Measurements from ENCODE around the gene B4GALT6.

Gene B4GALT6

DNA sequence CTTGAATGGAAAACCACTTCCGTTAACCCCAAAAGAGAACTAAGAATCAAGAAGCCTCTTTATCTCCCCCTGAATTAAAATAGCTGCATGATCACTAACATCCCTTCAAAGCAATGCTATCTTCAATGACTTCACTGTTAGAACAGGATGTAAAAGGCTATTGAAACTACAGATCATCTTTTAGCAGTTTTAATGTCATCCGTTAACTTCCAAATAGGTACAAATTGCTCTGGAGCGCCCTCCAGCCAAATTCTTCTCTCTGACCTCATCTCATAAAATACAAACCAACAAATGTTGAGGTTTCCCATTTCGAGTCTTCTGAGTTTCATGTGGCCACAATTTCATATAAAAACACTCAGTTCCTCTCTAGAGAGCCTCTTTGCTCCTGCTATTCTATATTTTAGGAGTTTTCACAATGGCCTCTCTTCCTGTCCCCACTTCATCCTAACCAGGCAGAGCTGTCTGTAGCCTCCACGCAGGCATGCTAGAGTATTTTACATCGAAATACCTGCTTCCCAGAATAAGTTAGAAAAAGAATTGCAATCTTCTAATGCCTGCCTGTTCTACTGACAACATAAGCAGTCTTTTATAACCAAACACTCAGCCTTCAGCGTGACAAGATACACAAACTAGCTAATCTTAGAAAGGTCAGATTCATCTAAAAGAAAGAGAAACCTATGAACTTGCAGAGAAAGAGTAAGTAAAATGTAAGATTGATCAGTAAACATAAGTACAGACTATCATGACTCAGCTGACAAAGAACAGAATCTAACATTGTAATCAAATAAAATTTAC is 37.9 kb downstream of the B4GALT6 start:
- peaks cover 4% of the 10 kb centered on the region for H3K36me3 ChIP-seq (ENCODE audit: insufficient read depth, insufficient read length, low read length)
- H3K4me1 ChIP-seq (ENCODE audit: insufficient read depth, insufficient read length): peaks cover 2% of the 10 kb centered on the region
- no peaks in the 10 kb centered on the region for H3K9me3 ChIP-seq (ENCODE audit: insufficient read depth, low read length)
- DNase-seq (ENCODE audit: low read depth, low spot score): no peak
- H3K9ac ChIP-seq (ENCODE audit: insufficient read length, low read depth): no peak overlapping the region
- no peak overlapping the region for H3K4me3 ChIP-seq (ENCODE audit: insufficient read length, low read depth)
- H3K27me3 ChIP-seq (ENCODE audit: insufficient read depth, insufficient read length): no peaks in the 10 kb centered on the region
- TF ChIP-seq ZNF274 (IDR thresholded peaks at IDR 0.05; ENCODE audit: low read depth, low read length) (no peak), YY1 (IDR thresholded peaks at IDR 0.05; ENCODE audit: insufficient read depth, insufficient read length) (no peak), SUZ12 (IDR thresholded peaks at IDR 0.05; ENCODE audit: extremely low read depth, insufficient read depth, insufficient read length) (no peak)

DNA sequence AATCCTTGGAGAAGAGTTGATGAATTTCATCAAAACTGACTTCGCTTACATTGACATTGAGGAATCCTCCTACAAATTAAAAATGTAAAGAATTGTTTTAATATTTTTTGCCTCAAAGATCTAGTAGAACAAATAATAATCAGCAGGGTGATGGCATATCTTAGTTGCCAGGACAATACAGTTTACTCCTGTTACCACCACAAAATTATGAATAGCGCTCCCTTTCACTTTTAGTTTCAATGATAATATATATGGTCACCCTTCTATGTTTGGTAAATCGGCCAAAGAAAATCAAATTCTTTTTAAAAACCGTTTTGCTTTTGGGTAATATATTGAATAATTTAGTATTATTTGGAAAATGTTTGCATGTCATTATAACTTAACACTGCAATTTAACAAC is 39.0 kb downstream of the B4GALT6 start:
- H3K9me3 ChIP-seq (ENCODE audit: insufficient read depth, low read length): no peaks in the 10 kb centered on the region
- H3K9ac ChIP-seq (ENCODE audit: insufficient read length, low read depth): no peak overlapping the region
- DNase-seq (ENCODE audit: low read depth, low spot score): no peak
- H3K4me3 ChIP-seq (ENCODE audit: insufficient read length, low read depth): no peak overlapping the region
- TF ChIP-seq ZNF274 (IDR thresholded peaks at IDR 0.05; ENCODE audit: low read depth, low read length): no peak
- TF ChIP-seq YY1 (IDR thresholded peaks at IDR 0.05; ENCODE audit: insufficient read depth, insufficient read length): no peak
- TF ChIP-seq SUZ12 (IDR thresholded peaks at IDR 0.05; ENCODE audit: extremely low read depth, insufficient read depth, insufficient read length): no peak
- H3K4me1 ChIP-seq (ENCODE audit: insufficient read depth, insufficient read length): peaks cover 2% of the 10 kb centered on the region
- peaks cover 4% of the 10 kb centered on the region for H3K36me3 ChIP-seq (ENCODE audit: insufficient read depth, insufficient read length, low read length)
- H3K27me3 ChIP-seq (ENCODE audit: insufficient read depth, insufficient read length): no peaks in the 10 kb centered on the region

DNA sequence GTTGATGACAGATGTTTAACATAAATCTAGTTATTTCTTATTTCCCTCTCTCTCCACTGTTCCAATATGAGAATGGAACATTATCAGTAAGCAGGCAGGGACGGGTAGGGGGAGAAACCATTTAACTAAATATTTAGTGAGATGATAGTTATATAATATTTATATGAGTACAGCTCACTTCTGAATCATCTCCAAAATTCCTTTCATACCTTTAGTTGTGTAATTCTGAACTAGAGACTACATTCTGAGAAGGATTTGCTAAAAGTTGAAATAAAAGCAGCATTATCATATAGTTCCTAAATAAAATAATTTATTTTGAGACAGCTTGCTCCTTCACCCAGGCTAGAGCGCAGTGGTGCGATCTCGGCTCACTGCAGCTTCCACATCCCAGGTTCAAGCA is 41.4 kb downstream of the B4GALT6 start:
- H3K36me3 ChIP-seq (ENCODE audit: insufficient read depth, insufficient read length, low read length): peaks cover 4% of the 10 kb centered on the region
- H3K4me3 ChIP-seq (ENCODE audit: insufficient read length, low read depth): no peak overlapping the region
- TF ChIP-seq SUZ12 (IDR thresholded peaks at IDR 0.05; ENCODE audit: extremely low read depth, insufficient read depth, insufficient read length): no peak
- TF ChIP-seq ZNF274 (IDR thresholded peaks at IDR 0.05; ENCODE audit: low read depth, low read length): no peak
- TF ChIP-seq YY1 (IDR thresholded peaks at IDR 0.05; ENCODE audit: insufficient read depth, insufficient read length): no peak
- no peaks in the 10 kb centered on the region for H3K9me3 ChIP-seq (ENCODE audit: insufficient read depth, low read length)
- no peak overlapping the region for H3K9ac ChIP-seq (ENCODE audit: insufficient read length, low read depth)
- DNase-seq (ENCODE audit: low read depth, low spot score): no peak
- no peaks in the 10 kb centered on the region for H3K27me3 ChIP-seq (ENCODE audit: insufficient read depth, insufficient read length)
- peaks cover 2% of the 10 kb centered on the region for H3K4me1 ChIP-seq (ENCODE audit: insufficient read depth, insufficient read length)

DNA sequence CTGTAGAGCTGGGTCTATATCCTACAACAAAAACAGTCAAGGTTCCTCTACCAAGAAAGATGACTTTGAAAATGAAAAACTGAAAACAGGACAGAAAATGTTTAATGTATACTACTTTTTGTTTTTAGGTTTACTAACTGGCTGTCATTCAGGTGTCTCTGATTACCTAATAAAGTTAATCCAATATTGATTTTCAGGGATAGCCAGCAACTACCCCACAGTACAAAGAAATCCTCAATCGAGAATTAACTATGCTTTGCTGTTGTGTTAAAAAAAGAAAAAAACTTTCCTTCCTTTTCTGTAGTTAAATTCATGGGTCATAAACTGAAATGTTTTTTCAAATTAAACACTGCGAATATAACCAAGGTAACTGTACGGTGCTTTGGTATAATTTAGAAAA is 46.9 kb downstream of the B4GALT6 start:
- H3K36me3 ChIP-seq (ENCODE audit: insufficient read depth, insufficient read length, low read length): no peaks in the 10 kb centered on the region
- H3K4me3 ChIP-seq (ENCODE audit: insufficient read length, low read depth): no peak overlapping the region
- TF ChIP-seq SUZ12 (IDR thresholded peaks at IDR 0.05; ENCODE audit: extremely low read depth, insufficient read depth, insufficient read length): no peak
- TF ChIP-seq YY1 (IDR thresholded peaks at IDR 0.05; ENCODE audit: insufficient read depth, insufficient read length): no peak
- no peak for TF ChIP-seq ZNF274 (IDR thresholded peaks at IDR 0.05; ENCODE audit: low read depth, low read length)
- H3K9me3 ChIP-seq (ENCODE audit: insufficient read depth, low read length): no peaks in the 10 kb centered on the region
- H3K9ac ChIP-seq (ENCODE audit: insufficient read length, low read depth): no peak overlapping the region
- no peaks in the 10 kb centered on the region for H3K27me3 ChIP-seq (ENCODE audit: insufficient read depth, insufficient read length)
- DNase-seq (ENCODE audit: low read depth, low spot score): no peak
- no peaks in the 10 kb centered on the region for H3K4me1 ChIP-seq (ENCODE audit: insufficient read depth, insufficient read length)

DNA sequence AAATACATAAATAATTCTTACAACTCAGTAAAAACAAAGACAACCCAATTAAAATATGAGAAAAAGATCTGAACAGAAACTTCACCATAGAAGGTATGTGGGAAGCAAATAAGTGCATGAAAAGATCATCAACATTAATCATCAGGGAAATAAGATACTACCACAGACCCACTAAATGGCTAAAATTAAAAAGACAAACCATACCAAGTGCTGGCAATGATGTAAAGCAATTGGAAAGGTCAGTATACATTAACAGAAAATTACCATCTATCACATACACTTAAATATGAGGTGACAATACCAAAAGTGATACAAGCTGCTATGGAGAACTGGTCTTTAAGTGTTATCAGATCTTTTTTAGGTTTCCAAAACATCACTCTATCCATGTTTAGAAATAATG is 48.0 kb downstream of the B4GALT6 start:
- no peak for DNase-seq (ENCODE audit: low read depth, low spot score)
- no peak for TF ChIP-seq SUZ12 (IDR thresholded peaks at IDR 0.05; ENCODE audit: extremely low read depth, insufficient read depth, insufficient read length)
- TF ChIP-seq ZNF274 (IDR thresholded peaks at IDR 0.05; ENCODE audit: low read depth, low read length): no peak
- TF ChIP-seq YY1 (IDR thresholded peaks at IDR 0.05; ENCODE audit: insufficient read depth, insufficient read length): no peak

DNA sequence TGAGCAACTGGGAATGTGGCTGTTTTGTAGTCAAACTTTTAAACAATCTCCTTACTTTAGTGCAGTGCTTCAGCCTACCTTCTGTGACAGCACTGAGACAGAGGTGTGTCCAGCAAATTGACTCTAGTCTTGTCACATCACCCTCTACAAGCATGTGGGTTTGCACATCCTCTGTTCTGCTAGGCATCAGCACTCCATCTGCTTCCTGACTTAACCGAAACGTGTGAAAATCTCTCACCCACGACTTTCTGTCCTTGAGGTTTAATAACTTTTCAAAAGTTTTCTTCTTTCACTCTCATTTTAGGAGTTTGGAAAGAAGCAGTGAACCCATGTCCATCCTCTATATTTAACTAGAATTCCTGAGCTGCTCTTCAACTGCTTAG is 50.1 kb downstream of the B4GALT6 start:
- H3K27me3 ChIP-seq (ENCODE audit: insufficient read depth, insufficient read length): no peaks in the 10 kb centered on the region
- no peaks in the 10 kb centered on the region for H3K9me3 ChIP-seq (ENCODE audit: insufficient read depth, low read length)
- H3K4me3 ChIP-seq (ENCODE audit: insufficient read length, low read depth): no peak overlapping the region
- no peaks in the 10 kb centered on the region for H3K4me1 ChIP-seq (ENCODE audit: insufficient read depth, insufficient read length)
- H3K9ac ChIP-seq (ENCODE audit: insufficient read length, low read depth): no peak overlapping the region
- H3K36me3 ChIP-seq (ENCODE audit: insufficient read depth, insufficient read length, low read length): no peaks in the 10 kb centered on the region
- DNase-seq (ENCODE audit: low read depth, low spot score): no peak
- TF ChIP-seq ZNF274 (IDR thresholded peaks at IDR 0.05; ENCODE audit: low read depth, low read length) (no peak), YY1 (IDR thresholded peaks at IDR 0.05; ENCODE audit: insufficient read depth, insufficient read length) (no peak), SUZ12 (IDR thresholded peaks at IDR 0.05; ENCODE audit: extremely low read depth, insufficient read depth, insufficient read length) (no peak)

More for the DNA sequence above, 48.0 kb downstream of the B4GALT6 start:
- Histone ChIP-seq H3K9ac (ENCODE audit: insufficient read length, low read depth) (no peak overlapping the region), H3K36me3 (ENCODE audit: insufficient read depth, insufficient read length, low read length) (no peaks in the 10 kb centered on the region), H3K4me3 (ENCODE audit: insufficient read length, low read depth) (no peak overlapping the region), H3K4me1 (ENCODE audit: insufficient read depth, insufficient read length) (no peaks in the 10 kb centered on the region), H3K9me3 (ENCODE audit: insufficient read depth, low read length) (no peaks in the 10 kb centered on the region), H3K27me3 (ENCODE audit: insufficient read depth, insufficient read length) (no peaks in the 10 kb centered on the region)

DNA sequence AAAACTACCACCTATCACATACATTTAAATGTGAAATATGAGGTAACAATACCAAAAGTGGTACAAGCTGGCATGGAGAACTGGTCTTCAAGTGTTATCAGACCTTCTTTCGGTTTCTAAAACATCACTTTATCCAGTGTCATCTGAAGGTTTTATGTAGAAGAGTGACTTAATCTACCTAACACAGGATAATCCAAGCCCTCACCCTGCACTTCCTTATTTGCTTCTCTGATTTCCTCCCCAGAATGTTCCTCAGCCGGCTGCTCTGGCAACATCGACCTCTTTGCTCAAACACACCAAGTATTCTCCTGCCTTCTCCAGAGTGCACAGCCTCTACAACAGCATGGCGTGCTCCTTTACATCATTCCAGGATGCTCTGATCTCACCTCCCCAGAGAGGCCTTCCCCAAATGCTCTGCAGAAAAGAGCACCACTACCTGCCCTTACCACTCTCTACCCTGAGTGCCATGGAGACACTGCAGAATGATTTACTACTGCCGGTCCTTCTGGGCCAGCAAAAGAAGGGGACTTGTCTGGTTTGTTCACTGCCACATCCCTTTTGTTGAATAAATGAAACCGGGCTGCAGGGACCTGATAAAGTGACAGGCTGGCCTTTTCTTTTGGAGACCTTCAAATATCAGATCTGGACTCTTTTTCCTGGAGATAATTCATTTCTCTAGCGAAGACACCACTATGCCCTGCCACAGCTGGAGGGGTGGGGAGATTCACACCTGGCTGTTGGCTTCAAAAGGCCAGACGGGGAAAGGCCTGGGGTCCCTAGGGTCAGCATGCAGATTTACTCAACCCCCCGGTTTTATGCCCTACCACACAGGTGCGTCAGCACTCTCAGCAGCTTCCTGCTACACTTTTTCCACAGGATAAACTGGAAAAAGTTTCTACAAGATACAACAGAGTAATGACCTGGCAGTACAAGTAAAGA is 50.7 kb downstream of the B4GALT6 start:
- no peaks in the 10 kb centered on the region for H3K27me3 ChIP-seq (ENCODE audit: insufficient read depth, insufficient read length)
- no peak overlapping the region for H3K4me3 ChIP-seq (ENCODE audit: insufficient read length, low read depth)
- H3K36me3 ChIP-seq (ENCODE audit: insufficient read depth, insufficient read length, low read length): no peaks in the 10 kb centered on the region
- TF ChIP-seq SUZ12 (IDR thresholded peaks at IDR 0.05; ENCODE audit: extremely low read depth, insufficient read depth, insufficient read length) (no peak), ZNF274 (IDR thresholded peaks at IDR 0.05; ENCODE audit: low read depth, low read length) (no peak), YY1 (IDR thresholded peaks at IDR 0.05; ENCODE audit: insufficient read depth, insufficient read length) (no peak)
- H3K9me3 ChIP-seq (ENCODE audit: insufficient read depth, low read length): no peaks in the 10 kb centered on the region
- H3K4me1 ChIP-seq (ENCODE audit: insufficient read depth, insufficient read length): no peaks in the 10 kb centered on the region
- no peak for DNase-seq (ENCODE audit: low read depth, low spot score)
- H3K9ac ChIP-seq (ENCODE audit: insufficient read length, low read depth): no peak overlapping the region
